ENCODE results near the gene SMIM33.
"Not testable (repeated sequence)": the region's sequence is repeated elsewhere in the genome, so short reads cannot be mapped to it uniquely, and the experiment has no call there.

The SMIM33 gene

GRCh38 chr5:139470821-139471300, at the start of gene SMIM33:
Gene SMIM33 (plus strand): TSS chr5:139471004. CDS start chr5:139471122, 118 bp downstream.
- Histone ChIP-seq H3K4me1 (ENCODE audit: control insufficient read depth in 2 of 2, insufficient read depth in 2 of 2, low read length in 2 of 2) (peaks cover 26% of the 10 kb centered on the region in 2 donors), H3K9ac (ENCODE audit: low read depth in 1 of 2, low read length in 2 of 2) (peak within 1 kb of the TSS; percentile 68 to 82), H3K27ac (ENCODE audit: low read depth in 2 of 2, low read length in 2 of 2) (peak within 1 kb of the TSS; percentile 80 to 86), H3K36me3 (ENCODE audit: control insufficient read depth in 2 of 2, insufficient read depth in 2 of 2, low read length in 2 of 2) (peaks cover 0 to under 1% of the 10 kb centered on the region in 2 donors), H3K9me3 (ENCODE audit: control insufficient read depth in 2 of 2, low read length in 2 of 2) (no peaks in the 10 kb centered on the region), H3K27me3 (ENCODE audit: control insufficient read depth in 2 of 2, insufficient read depth in 2 of 2, low read length in 2 of 2) (peaks cover 0 to 2% of the 10 kb centered on the region in 2 donors), H3K4me3 (ENCODE audit: low read length in 2 of 2) (peak within 1 kb of the TSS; percentile 72 to 73)

DNA sequence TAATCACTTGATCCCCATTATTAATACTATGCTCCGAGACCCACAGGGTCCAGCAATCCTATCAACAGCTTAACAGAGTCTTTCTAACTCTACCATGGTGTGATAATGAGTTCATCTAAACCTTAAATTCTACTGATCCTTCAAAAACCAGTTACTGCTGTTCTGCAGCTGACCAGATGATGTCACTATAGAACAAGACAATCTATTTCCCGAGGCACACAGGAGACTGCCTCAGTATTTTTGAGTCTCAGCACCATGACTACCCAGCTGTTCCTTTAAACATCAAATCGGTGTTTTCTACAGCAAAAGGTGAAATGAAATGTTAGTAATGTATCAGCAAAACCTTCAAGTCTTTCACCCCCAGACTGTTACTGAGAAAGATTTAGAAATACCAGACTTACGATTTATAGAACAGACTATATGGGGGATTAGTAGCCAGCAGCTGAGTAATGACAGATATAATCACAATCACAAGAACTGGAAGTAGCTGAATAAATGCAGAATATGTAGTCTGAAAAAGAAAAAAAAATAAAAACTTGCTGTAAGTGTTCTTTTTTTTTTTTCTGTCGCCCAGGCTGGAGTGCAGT, 48.4 kb upstream of the SMIM33 start:
- Histone ChIP-seq H3K27me3 (ENCODE audit: control insufficient read depth in 2 of 2, insufficient read depth in 2 of 2, low read length in 2 of 2) (no peaks in the 10 kb centered on the region), H3K4me1 (ENCODE audit: control insufficient read depth in 2 of 2, insufficient read depth in 2 of 2, low read length in 2 of 2) (peaks cover 9 to 26% of the 10 kb centered on the region in 2 donors), H3K4me3 (ENCODE audit: low read length in 2 of 2) (no peak overlapping the region), H3K9ac (ENCODE audit: low read depth in 1 of 2, low read length in 2 of 2) (no peak overlapping the region), H3K36me3 (ENCODE audit: control insufficient read depth in 2 of 2, insufficient read depth in 2 of 2, low read length in 2 of 2) (peaks cover 3 to 4% of the 10 kb centered on the region in 2 donors), H3K9me3 (ENCODE audit: control insufficient read depth in 2 of 2, low read length in 2 of 2) (no peaks in the 10 kb centered on the region), H3K27ac (ENCODE audit: low read depth in 2 of 2, low read length in 2 of 2) (no peak overlapping the region)

- no peaks in the 10 kb centered on the region for H3K4me1 ChIP-seq (ENCODE audit: control insufficient read depth in 2 of 2, insufficient read depth in 2 of 2, low read length in 2 of 2)
- no peaks in the 10 kb centered on the region for H3K9me3 ChIP-seq (ENCODE audit: control insufficient read depth in 2 of 2, low read length in 2 of 2)
- no peak overlapping the region for H3K27ac ChIP-seq (ENCODE audit: low read depth in 2 of 2, low read length in 2 of 2)
- peaks cover 0 to 4% of the 10 kb centered on the region in 2 donors for H3K36me3 ChIP-seq (ENCODE audit: control insufficient read depth in 2 of 2, insufficient read depth in 2 of 2, low read length in 2 of 2)
- H3K27me3 ChIP-seq (ENCODE audit: control insufficient read depth in 2 of 2, insufficient read depth in 2 of 2, low read length in 2 of 2) = no peaks in the 10 kb centered on the region
- H3K4me3 ChIP-seq (ENCODE audit: low read length in 2 of 2) = no peak overlapping the region
- no peak overlapping the region for H3K9ac ChIP-seq (ENCODE audit: low read depth in 1 of 2, low read length in 2 of 2)
Observed at GRCh38 chr5:139425497-139425896, 45.3 kb upstream of the SMIM33 start.

GRCh38 chr5:139426203-139426885, 44.5 kb upstream of the SMIM33 start:
- Histone ChIP-seq H3K27me3 (ENCODE audit: control insufficient read depth in 2 of 2, insufficient read depth in 2 of 2, low read length in 2 of 2) (no peaks in the 10 kb centered on the region), H3K4me3 (ENCODE audit: low read length in 2 of 2) (no peak overlapping the region), H3K27ac (ENCODE audit: low read depth in 2 of 2, low read length in 2 of 2) (no peak overlapping the region), H3K9ac (ENCODE audit: low read depth in 1 of 2, low read length in 2 of 2) (no peak overlapping the region), H3K36me3 (ENCODE audit: control insufficient read depth in 2 of 2, insufficient read depth in 2 of 2, low read length in 2 of 2) (peaks cover 0 to 4% of the 10 kb centered on the region in 2 donors), H3K4me1 (ENCODE audit: control insufficient read depth in 2 of 2, insufficient read depth in 2 of 2, low read length in 2 of 2) (no peaks in the 10 kb centered on the region), H3K9me3 (ENCODE audit: control insufficient read depth in 2 of 2, low read length in 2 of 2) (no peaks in the 10 kb centered on the region)

DNA sequence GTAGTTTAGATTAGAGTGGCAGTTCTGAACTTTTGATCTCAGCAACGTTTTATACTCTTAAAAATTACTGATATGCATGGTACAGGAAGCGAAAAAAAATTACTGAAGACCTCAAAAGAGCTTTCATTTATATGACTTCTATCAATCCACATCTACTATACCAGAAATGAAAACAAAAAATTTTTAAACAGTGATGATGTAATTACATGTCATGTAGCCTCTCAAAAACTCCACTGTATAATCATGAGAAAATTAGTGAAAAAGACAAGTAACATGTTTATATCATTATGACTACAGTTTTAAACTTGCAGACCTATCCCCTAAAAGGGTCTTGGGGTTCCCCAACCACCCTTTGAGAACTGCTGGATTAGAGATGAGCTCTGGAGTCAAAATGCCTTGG, 40.8 kb upstream of the SMIM33 start:
- H3K9me3 ChIP-seq (ENCODE audit: control insufficient read depth in 2 of 2, low read length in 2 of 2) = no peaks in the 10 kb centered on the region
- no peaks in the 10 kb centered on the region for H3K4me1 ChIP-seq (ENCODE audit: control insufficient read depth in 2 of 2, insufficient read depth in 2 of 2, low read length in 2 of 2)
- no peak overlapping the region for H3K9ac ChIP-seq (ENCODE audit: low read depth in 1 of 2, low read length in 2 of 2)
- H3K4me3 ChIP-seq (ENCODE audit: low read length in 2 of 2) = no peak overlapping the region
- H3K27ac ChIP-seq (ENCODE audit: low read depth in 2 of 2, low read length in 2 of 2) = no peak overlapping the region
- no peaks in the 10 kb centered on the region for H3K27me3 ChIP-seq (ENCODE audit: control insufficient read depth in 2 of 2, insufficient read depth in 2 of 2, low read length in 2 of 2)
- H3K36me3 ChIP-seq (ENCODE audit: control insufficient read depth in 2 of 2, insufficient read depth in 2 of 2, low read length in 2 of 2) = peaks cover 0 to 2% of the 10 kb centered on the region in 2 donors

GRCh38 chr5:139431706-139432105, 39.1 kb upstream of the SMIM33 start:
- no peak overlapping the region for H3K9ac ChIP-seq (ENCODE audit: low read depth in 1 of 2, low read length in 2 of 2)
- no peaks in the 10 kb centered on the region for H3K27me3 ChIP-seq (ENCODE audit: control insufficient read depth in 2 of 2, insufficient read depth in 2 of 2, low read length in 2 of 2)
- no peaks in the 10 kb centered on the region for H3K36me3 ChIP-seq (ENCODE audit: control insufficient read depth in 2 of 2, insufficient read depth in 2 of 2, low read length in 2 of 2)
- H3K4me3 ChIP-seq (ENCODE audit: low read length in 2 of 2) = no peak overlapping the region
- H3K4me1 ChIP-seq (ENCODE audit: control insufficient read depth in 2 of 2, insufficient read depth in 2 of 2, low read length in 2 of 2) = no peaks in the 10 kb centered on the region
- no peaks in the 10 kb centered on the region for H3K9me3 ChIP-seq (ENCODE audit: control insufficient read depth in 2 of 2, low read length in 2 of 2)
- H3K27ac ChIP-seq (ENCODE audit: low read depth in 2 of 2, low read length in 2 of 2) = no peak overlapping the region

GRCh38 chr5:139435676-139436075, 35.1 kb upstream of the SMIM33 start:
- H3K9me3 ChIP-seq (ENCODE audit: control insufficient read depth in 2 of 2, low read length in 2 of 2) = no peaks in the 10 kb centered on the region
- peaks cover 4 to 5% of the 10 kb centered on the region in 2 donors for H3K4me1 ChIP-seq (ENCODE audit: control insufficient read depth in 2 of 2, insufficient read depth in 2 of 2, low read length in 2 of 2)
- no peaks in the 10 kb centered on the region for H3K27me3 ChIP-seq (ENCODE audit: control insufficient read depth in 2 of 2, insufficient read depth in 2 of 2, low read length in 2 of 2)
- no peak overlapping the region for H3K27ac ChIP-seq (ENCODE audit: low read depth in 2 of 2, low read length in 2 of 2)
- H3K4me3 ChIP-seq (ENCODE audit: low read length in 2 of 2) = no peak overlapping the region
- no peaks in the 10 kb centered on the region for H3K36me3 ChIP-seq (ENCODE audit: control insufficient read depth in 2 of 2, insufficient read depth in 2 of 2, low read length in 2 of 2)
- H3K9ac ChIP-seq (ENCODE audit: low read depth in 1 of 2, low read length in 2 of 2) = no peak overlapping the region

DNA sequence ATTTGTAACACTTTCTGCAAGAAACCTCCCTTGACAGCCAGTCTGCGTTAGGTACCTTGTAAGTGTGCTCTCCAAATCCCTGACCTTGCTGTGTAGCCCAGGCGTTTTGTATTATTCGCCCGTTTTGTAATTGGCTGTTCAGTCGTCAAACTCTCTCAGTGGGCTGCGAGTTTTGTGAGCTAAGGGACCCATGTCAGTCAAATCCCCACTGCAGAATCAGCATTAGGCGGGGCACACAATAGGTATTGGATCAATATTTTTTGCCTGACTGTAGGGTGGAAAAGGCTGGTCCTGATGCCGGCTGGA, 32.1 kb upstream of the SMIM33 start:
- H3K9me3 ChIP-seq (ENCODE audit: control insufficient read depth in 2 of 2, low read length in 2 of 2) = no peaks in the 10 kb centered on the region
- H3K36me3 ChIP-seq (ENCODE audit: control insufficient read depth in 2 of 2, insufficient read depth in 2 of 2, low read length in 2 of 2) = no peaks in the 10 kb centered on the region
- H3K27ac ChIP-seq (ENCODE audit: low read depth in 2 of 2, low read length in 2 of 2) = peak overlapping the region; percentile 38 to 96
- H3K27me3 ChIP-seq (ENCODE audit: control insufficient read depth in 2 of 2, insufficient read depth in 2 of 2, low read length in 2 of 2) = no peaks in the 10 kb centered on the region
- peak overlapping the region; percentile 84 to 92 for H3K4me3 ChIP-seq (ENCODE audit: low read length in 2 of 2)
- H3K9ac ChIP-seq (ENCODE audit: low read depth in 1 of 2, low read length in 2 of 2) = peak overlapping the region in 1 of 2 donors; percentile 42
- H3K4me1 ChIP-seq (ENCODE audit: control insufficient read depth in 2 of 2, insufficient read depth in 2 of 2, low read length in 2 of 2) = peaks cover 4 to 5% of the 10 kb centered on the region in 2 donors

DNA sequence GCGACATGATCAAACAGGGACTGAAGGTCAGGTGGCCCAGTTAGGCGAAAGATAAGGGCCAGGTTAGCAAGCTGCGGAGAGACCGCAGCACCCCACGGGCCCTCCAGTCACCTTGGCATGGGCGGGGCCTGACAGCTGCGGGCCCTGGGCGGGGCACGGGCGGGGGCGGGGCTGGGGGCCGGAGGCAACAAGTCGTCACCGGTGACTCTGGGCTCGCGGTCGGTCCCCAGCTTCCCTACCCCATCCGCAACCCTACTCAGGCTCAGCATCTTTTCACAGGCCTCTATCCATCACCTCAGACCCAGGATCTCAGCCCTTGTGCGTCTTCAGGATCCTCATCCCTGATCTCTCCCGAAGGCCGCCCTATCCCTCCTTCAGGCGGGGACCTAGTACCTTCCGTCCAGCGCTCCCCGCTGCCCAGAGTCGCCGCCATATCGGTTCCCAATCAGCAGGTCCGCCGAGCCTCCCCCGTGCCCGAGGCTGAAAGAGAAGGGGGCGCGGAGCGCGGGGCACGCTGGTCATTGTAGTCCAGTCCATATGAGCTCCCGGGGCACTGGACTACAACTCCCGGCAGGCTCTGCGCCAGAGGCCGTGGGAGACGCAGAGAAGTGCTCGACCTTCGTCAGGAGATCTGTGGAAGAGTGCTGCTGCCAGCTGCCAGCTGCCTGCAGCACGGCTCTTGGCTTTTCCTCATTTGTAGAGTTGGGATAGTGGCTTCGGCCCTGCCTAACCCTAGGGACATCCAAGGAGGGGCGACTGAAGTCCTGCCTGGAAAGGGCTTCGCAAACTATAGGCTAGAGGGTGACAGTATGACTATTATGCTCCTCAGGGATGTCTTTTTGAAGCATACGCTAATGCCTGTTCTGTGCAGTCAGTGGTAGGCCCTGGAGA, 31.5 kb upstream of the SMIM33 start, which contains the start of gene DNAJC18:
DNAJC18 (minus strand) TSS at position 513 of the 891 bp plus-strand sequence; CDS start at position 433, 80 bp downstream.
- peak within 1 kb of the TSS; percentile 84 to 92 for H3K4me3 ChIP-seq (ENCODE audit: low read length in 2 of 2)
- peaks cover 4 to 5% of the 10 kb centered on the region in 2 donors for H3K4me1 ChIP-seq (ENCODE audit: control insufficient read depth in 2 of 2, insufficient read depth in 2 of 2, low read length in 2 of 2)
- no peaks in the 10 kb centered on the region for H3K9me3 ChIP-seq (ENCODE audit: control insufficient read depth in 2 of 2, low read length in 2 of 2)
- no peaks in the 10 kb centered on the region for H3K27me3 ChIP-seq (ENCODE audit: control insufficient read depth in 2 of 2, insufficient read depth in 2 of 2, low read length in 2 of 2)
- H3K36me3 ChIP-seq (ENCODE audit: control insufficient read depth in 2 of 2, insufficient read depth in 2 of 2, low read length in 2 of 2) = no peaks in the 10 kb centered on the region
- H3K27ac ChIP-seq (ENCODE audit: low read depth in 2 of 2, low read length in 2 of 2) = peak within 1 kb of the TSS; percentile 93 to 96
- H3K9ac ChIP-seq (ENCODE audit: low read depth in 1 of 2, low read length in 2 of 2) = peak within 1 kb of the TSS; percentile 91 to 96

DNA sequence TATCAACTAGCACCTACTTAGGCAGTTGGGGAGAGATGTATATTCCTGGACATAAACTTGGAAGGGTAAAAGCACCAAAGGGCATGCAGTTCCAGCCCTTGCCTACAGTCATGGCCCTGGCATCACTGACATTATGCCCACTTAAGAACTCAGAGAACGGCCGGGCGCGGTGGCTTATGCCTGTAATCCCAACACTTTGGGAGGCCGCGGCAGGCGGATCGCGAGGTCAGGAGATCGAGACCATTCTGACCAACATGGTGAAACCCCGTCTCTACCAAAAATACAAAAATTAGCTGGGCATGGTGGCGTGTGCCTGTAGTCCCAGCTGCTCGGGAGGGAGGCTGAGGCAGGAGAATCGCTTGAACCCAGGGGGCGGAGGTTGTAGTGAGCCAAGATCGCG, 30.4 kb upstream of the SMIM33 start:
- not testable (repeated sequence) for H3K27me3 ChIP-seq (ENCODE audit: control insufficient read depth in 2 of 2, insufficient read depth in 2 of 2, low read length in 2 of 2); H3K4me3 ChIP-seq (ENCODE audit: low read length in 2 of 2); H3K9me3 ChIP-seq (ENCODE audit: control insufficient read depth in 2 of 2, low read length in 2 of 2); H3K36me3 ChIP-seq (ENCODE audit: control insufficient read depth in 2 of 2, insufficient read depth in 2 of 2, low read length in 2 of 2); H3K4me1 ChIP-seq (ENCODE audit: control insufficient read depth in 2 of 2, insufficient read depth in 2 of 2, low read length in 2 of 2); H3K27ac ChIP-seq (ENCODE audit: low read depth in 2 of 2, low read length in 2 of 2); H3K9ac ChIP-seq (ENCODE audit: low read depth in 1 of 2, low read length in 2 of 2)
